OCI-LY1 (cell line): ENCODE results near the gene CARD19.

Source experiments
- EZH2 ChIP-seq: fragments of 200-600 bp; sonication (generic), shearing (Covaris generic); IDR thresholded peaks from 2 replicates; pipeline ENCODE4 v1.8.0; 2017; ENCODE audit warnings: borderline replicate concordance, mixed run types, mild to moderate bottlenecking, antibody characterized with exemption, low read length, moderate library complexity, mixed read lengths
- TF ChIP-seq, protein P1 (sequence below): fragments of 200-600 bp; sonication (generic), shearing (Covaris generic); IDR thresholded peaks from 2 replicates; pipeline ENCODE4 v1.5.1; 2017; ENCODE audit warnings: mild to moderate bottlenecking, antibody characterized with exemption, low read length, moderate library complexity, mixed read lengths

DNA sequence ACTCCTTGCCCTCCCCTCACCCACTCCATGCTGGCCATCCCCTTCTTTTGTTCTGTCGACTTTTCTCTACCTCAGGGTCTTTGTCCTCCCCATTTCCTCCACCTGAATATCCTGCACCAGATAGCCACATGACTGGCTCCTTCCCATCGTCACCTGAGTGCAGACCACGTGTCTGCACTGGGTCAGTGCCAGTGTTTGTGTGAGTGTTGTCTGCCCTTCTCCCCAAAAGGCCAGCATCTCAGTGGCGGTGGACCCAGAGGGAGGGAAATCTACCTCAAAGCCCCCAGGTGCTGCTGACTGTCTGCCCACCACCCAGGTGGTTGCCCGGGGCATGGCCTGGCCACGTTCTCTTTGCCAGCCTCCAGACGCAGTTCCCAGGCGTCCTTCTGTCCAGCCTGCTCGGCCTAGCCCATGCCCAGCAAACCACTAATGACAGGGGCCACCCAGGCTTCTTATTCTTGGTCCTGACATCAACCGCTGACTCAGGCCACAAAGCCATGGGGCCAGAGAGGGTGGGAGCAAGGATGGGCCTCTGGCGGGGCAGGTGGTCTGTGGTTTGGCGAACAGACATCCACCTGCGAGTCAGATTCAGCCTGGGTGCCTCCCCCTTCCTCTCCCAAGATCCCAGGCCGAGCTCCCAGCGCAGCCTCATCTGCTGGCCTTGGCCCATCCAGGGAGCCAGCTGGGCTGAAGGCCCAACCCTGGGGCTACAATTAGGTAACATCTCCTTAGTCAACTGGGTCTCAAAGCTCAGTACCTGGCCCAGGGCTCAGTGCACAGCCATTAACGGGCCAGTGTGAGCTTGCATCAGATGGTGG, 43.6 kb downstream of the CARD19 start:
- TF ChIP-seq EZH2 = no peak
- TF ChIP-seq, protein P1, sequence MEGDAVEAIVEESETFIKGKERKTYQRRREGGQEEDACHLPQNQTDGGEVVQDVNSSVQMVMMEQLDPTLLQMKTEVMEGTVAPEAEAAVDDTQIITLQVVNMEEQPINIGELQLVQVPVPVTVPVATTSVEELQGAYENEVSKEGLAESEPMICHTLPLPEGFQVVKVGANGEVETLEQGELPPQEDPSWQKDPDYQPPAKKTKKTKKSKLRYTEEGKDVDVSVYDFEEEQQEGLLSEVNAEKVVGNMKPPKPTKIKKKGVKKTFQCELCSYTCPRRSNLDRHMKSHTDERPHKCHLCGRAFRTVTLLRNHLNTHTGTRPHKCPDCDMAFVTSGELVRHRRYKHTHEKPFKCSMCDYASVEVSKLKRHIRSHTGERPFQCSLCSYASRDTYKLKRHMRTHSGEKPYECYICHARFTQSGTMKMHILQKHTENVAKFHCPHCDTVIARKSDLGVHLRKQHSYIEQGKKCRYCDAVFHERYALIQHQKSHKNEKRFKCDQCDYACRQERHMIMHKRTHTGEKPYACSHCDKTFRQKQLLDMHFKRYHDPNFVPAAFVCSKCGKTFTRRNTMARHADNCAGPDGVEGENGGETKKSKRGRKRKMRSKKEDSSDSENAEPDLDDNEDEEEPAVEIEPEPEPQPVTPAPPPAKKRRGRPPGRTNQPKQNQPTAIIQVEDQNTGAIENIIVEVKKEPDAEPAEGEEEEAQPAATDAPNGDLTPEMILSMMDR = no peak
